H1 (cell line): ENCODE results near the gene RAPGEF6.

Experiments
- CHD2 ChIP-seq: IDR thresholded peaks from 2 replicates; pipeline ENCODE4 v1.6.1; 2012; ENCODE audit warnings: low read length, improper control_type of control experiment
- CREB1 ChIP-seq: IDR thresholded peaks from 2 replicates; pipeline ENCODE4 v1.6.1; 2012; ENCODE audit warnings: inconsistent platforms
- HDAC2 ChIP-seq, 2 experiments: fragments of 300-600 bp in 1 of 2; sonication (generic) in 1 of 2; IDR thresholded peaks; 2 replicates each; pipeline ENCODE4 v1.6.1; 2011 to 2012; ENCODE audit warnings: low read depth in 2 of 2, low read length in 2 of 2, mild to moderate bottlenecking in 2 of 2, moderate library complexity in 2 of 2, borderline replicate concordance in 1 of 2, inconsistent platforms in 1 of 2
- JUN ChIP-seq: IDR thresholded peaks from 2 replicates; pipeline ENCODE4 v1.6.1; 2011; ENCODE audit warnings: low read depth, mild to moderate bottlenecking, improper control_type of control experiment, low read length
- POLR2A ChIP-seq, 2 experiments: IDR thresholded peaks; 1 replicate in 1 of 2; 2 replicates in 1 of 2; pipeline ENCODE4 v1.6.1; 2011; ENCODE audit warnings: low read depth in 2 of 2, low read length in 2 of 2, mild to moderate bottlenecking in 2 of 2; ENCODE audit errors: control extremely low read depth in 1 of 2
- POLR2AphosphoS5 ChIP-seq: IDR thresholded peaks from 2 replicates; pipeline ENCODE4 v1.6.1; 2011; ENCODE audit warnings: low read depth, low read length
- RBBP5 ChIP-seq: IDR thresholded peaks from 2 replicates; pipeline ENCODE4 v1.7.1; 2012; ENCODE audit warnings: low read depth, mild to moderate bottlenecking, inconsistent platforms, low read length, moderate library complexity, borderline replicate concordance
- TAF1 ChIP-seq: IDR thresholded peaks from 2 replicates; pipeline ENCODE4 v1.6.1; 2011; ENCODE audit warnings: mild to moderate bottlenecking, low read depth, low read length
- TAF7 ChIP-seq: optimal IDR thresholded peaks from 2 replicates; pipeline ENCODE3; 2011; ENCODE audit warnings: low read depth, mild to moderate bottlenecking, inconsistent platforms, low read length, moderate library complexity, borderline replicate concordance
- TEAD4 ChIP-seq: IDR thresholded peaks from 2 replicates; pipeline ENCODE4 v1.6.1; 2012; ENCODE audit warnings: low read depth, low read length, inconsistent platforms, mixed read lengths
- ZNF274 ChIP-seq: IDR thresholded peaks from 2 replicates; pipeline ENCODE4 v1.7.0; 2012; ENCODE audit warnings: low read length, borderline replicate concordance; ENCODE audit errors: extremely low read depth
- TF ChIP-seq, protein P1 (sequence below), 3 experiments: IDR thresholded peaks; 1 replicate in 2 of 3; 2 replicates in 1 of 3; pipeline versions ENCODE4 v1.5.1 to v1.6.1; 2011; ENCODE audit warnings: low read length in 3 of 3, mild to moderate bottlenecking in 3 of 3, inconsistent platforms in 2 of 3, low read depth in 1 of 3, moderate library complexity in 1 of 3; ENCODE audit not compliant: insufficient read depth in 1 of 3; ENCODE audit errors: control extremely low read depth in 1 of 3

GRCh38 chr5:131634238-131634637, 791 bp downstream of the RAPGEF6 start:
- TF ChIP-seq, protein P1, sequence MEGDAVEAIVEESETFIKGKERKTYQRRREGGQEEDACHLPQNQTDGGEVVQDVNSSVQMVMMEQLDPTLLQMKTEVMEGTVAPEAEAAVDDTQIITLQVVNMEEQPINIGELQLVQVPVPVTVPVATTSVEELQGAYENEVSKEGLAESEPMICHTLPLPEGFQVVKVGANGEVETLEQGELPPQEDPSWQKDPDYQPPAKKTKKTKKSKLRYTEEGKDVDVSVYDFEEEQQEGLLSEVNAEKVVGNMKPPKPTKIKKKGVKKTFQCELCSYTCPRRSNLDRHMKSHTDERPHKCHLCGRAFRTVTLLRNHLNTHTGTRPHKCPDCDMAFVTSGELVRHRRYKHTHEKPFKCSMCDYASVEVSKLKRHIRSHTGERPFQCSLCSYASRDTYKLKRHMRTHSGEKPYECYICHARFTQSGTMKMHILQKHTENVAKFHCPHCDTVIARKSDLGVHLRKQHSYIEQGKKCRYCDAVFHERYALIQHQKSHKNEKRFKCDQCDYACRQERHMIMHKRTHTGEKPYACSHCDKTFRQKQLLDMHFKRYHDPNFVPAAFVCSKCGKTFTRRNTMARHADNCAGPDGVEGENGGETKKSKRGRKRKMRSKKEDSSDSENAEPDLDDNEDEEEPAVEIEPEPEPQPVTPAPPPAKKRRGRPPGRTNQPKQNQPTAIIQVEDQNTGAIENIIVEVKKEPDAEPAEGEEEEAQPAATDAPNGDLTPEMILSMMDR (IDR thresholded peaks at IDR 0.05; ENCODE audit: control extremely low read depth in 1 of 3, insufficient read depth in 1 of 3, low read depth in 1 of 3, low read length in 3 of 3) = no peak
- TF ChIP-seq JUN = no peak
- no peak for TF ChIP-seq TAF7
- TF ChIP-seq POLR2AphosphoS5 = no peak
- no peak for TF ChIP-seq CREB1
- no peak for TF ChIP-seq ZNF274
- no peak for TF ChIP-seq CHD2
- no peak for TF ChIP-seq HDAC2 (IDR thresholded peaks at IDR 0.05; ENCODE audit: borderline replicate concordance in 1 of 2, low read depth in 2 of 2, low read length in 2 of 2)
- TF ChIP-seq POLR2A (IDR thresholded peaks at IDR 0.05; ENCODE audit: control extremely low read depth in 1 of 2, low read depth in 2 of 2, low read length in 2 of 2) = no peak
- no peak for TF ChIP-seq TEAD4
- no peak for TF ChIP-seq TAF1
- no peak for TF ChIP-seq RBBP5
